DMS 273 treated with DMSO at 0.1 percent for 48 hours (cell line): ENCODE results near the gene ATP2A2.

Experiments used
- DNase-seq: peaks from one replicate; lab custom pipeline; 2025; lab: John Stamatoyannopoulos, UW

The ATP2A2 gene

GRCh38 chr12:110262442-110263388 lies 18.3 kb upstream of the ATP2A2 start:
- DNase-seq: no peak

- DNase-seq: no peak
These were observed 14.6 kb upstream of the ATP2A2 start for GRCh38 chr12:110266381-110266960.

GRCh38 chr12:110266980-110267620 lies 13.9 kb upstream of the ATP2A2 start:
- DNase-seq: peak; percentile 34

- DNase-seq: no peak
These were observed 11.4 kb upstream of the ATP2A2 start for GRCh38 chr12:110269622-110270124.

GRCh38 chr12:110270125-110270962 lies 10.7 kb upstream of the ATP2A2 start:
- peak; percentile 62 for DNase-seq

GRCh38 chr12:110271015-110271414 lies 10.0 kb upstream of the ATP2A2 start:
- no peak for DNase-seq

- DNase-seq: no peak
These were observed 3.4 kb upstream of the ATP2A2 start for GRCh38 chr12:110277530-110278254.

GRCh38 chr12:110278255-110278536 lies 2.9 kb upstream of the ATP2A2 start:
- no peak for DNase-seq

- no peak for DNase-seq
These were observed 1.3 kb upstream of the ATP2A2 start for GRCh38 chr12:110279566-110280375.

GRCh38 chr12:110280392-110280778 lies 662 bp upstream of the ATP2A2 start:
- no peak for DNase-seq

GRCh38 chr12:110281549-110282299 lies 677 bp downstream of the ATP2A2 start:
- DNase-seq: no peak

GRCh38 chr12:110282300-110282860 lies 1.3 kb downstream of the ATP2A2 start:
- DNase-seq: no peak

GRCh38 chr12:110282956-110283817 lies 2.1 kb downstream of the ATP2A2 start:
- no peak for DNase-seq

GRCh38 chr12:110284597-110284996 lies 3.5 kb downstream of the ATP2A2 start:
- DNase-seq: no peak

GRCh38 chr12:110286623-110287022 lies 5.6 kb downstream of the ATP2A2 start:
- no peak for DNase-seq

- no peak for DNase-seq
These were observed 6.9 kb downstream of the ATP2A2 start for GRCh38 chr12:110287986-110288385.

- no peak for DNase-seq
These were observed 8.1 kb downstream of the ATP2A2 start for GRCh38 chr12:110289044-110289710.

GRCh38 chr12:110289711-110290078 lies 8.6 kb downstream of the ATP2A2 start:
- DNase-seq: no peak
